HepG2 (cell line): ENCODE measurements around the gene ACOT4.
"Not testable (repeated sequence)": the region's sequence is repeated elsewhere in the genome, so short reads cannot be mapped to it uniquely, and the experiment has no call there.

ENCODE experiments used
- ARNT2 ChIP-seq: sonication (generic); formaldehyde crosslinking; IDR thresholded peaks from 2 replicates; pipeline ENCODE4 v1.8.0; 2022; ENCODE audit warnings: mild to moderate bottlenecking, low read depth, missing genetic modification reagents, moderate library complexity
- BRCA1 ChIP-seq: sonication (generic); formaldehyde crosslinking; IDR thresholded peaks from 2 replicates; pipeline ENCODE4 v1.4.0; 2020; ENCODE audit warnings: missing genetic modification reagents
- CTCF ChIP-seq: sonication (generic); formaldehyde crosslinking; IDR thresholded peaks from 2 replicates; pipeline ENCODE4 v1.5.0; 2020; ENCODE audit warnings: mild to moderate bottlenecking, missing genetic modification reagents, moderate library complexity
- EP300 ChIP-seq, 3 experiments: sonication (generic) in 1 of 3; formaldehyde crosslinking in 1 of 3; IDR thresholded peaks; 2 replicates each; pipeline versions ENCODE4 v1.5.1 to v1.6.1; 2011 to 2020; ENCODE audit warnings: low read depth in 2 of 3, low read length in 2 of 3, borderline replicate concordance in 1 of 3, improper control_type of control experiment in 1 of 3, mild to moderate bottlenecking in 1 of 3, missing genetic modification reagents in 1 of 3, moderate library complexity in 1 of 3
- EZH2 ChIP-seq: conservative IDR thresholded peaks from 2 replicates; pipeline ENCODE4 v1.6.1; 2012; ENCODE audit warnings: mild to moderate bottlenecking, low read depth, low read length, moderate library complexity
- FOXK1 ChIP-seq: sonication (generic); formaldehyde crosslinking; IDR thresholded peaks from 2 replicates; pipeline ENCODE4 v1.4.0; 2020; ENCODE audit warnings: low read depth, missing genetic modification reagents, borderline replicate concordance
- NFIC ChIP-seq: IDR thresholded peaks from 2 replicates; pipeline ENCODE4 v1.6.1; 2012; ENCODE audit warnings: mild to moderate bottlenecking, low read length, inconsistent platforms
- POLR2G ChIP-seq: fragments of 200-400 bp; formaldehyde crosslinking; IDR thresholded peaks from 2 replicates; pipeline ENCODE4 v1.6.1; 2018; ENCODE audit warnings: mild to moderate bottlenecking, low read depth, low read length, moderate library complexity
- REST ChIP-seq, 2 experiments: IDR thresholded peaks; 2 replicates each; pipeline ENCODE4 v1.6.1; 2011 to 2012; ENCODE audit warnings: low read length in 2 of 2, borderline replicate concordance in 1 of 2, low read depth in 1 of 2, mild to moderate bottlenecking in 1 of 2, moderate library complexity in 1 of 2
- RFXAP ChIP-seq: sonication (generic); formaldehyde crosslinking; IDR thresholded peaks from 2 replicates; pipeline ENCODE4 v1.4.0; 2020; ENCODE audit warnings: missing genetic modification reagents, borderline replicate concordance
- SMC3 ChIP-seq: IDR thresholded peaks from 2 replicates; pipeline ENCODE4 v1.6.1; 2011; ENCODE audit warnings: low read length, improper control_type of control experiment
- SOX6 ChIP-seq, 2 experiments: fragments of 450-650 bp in 1 of 2; sonication (generic) in 1 of 2; formaldehyde crosslinking in 1 of 2; IDR thresholded peaks; 2 replicates each; pipeline versions ENCODE4 v1.4.0 to v1.6.1; 2017 to 2020; ENCODE audit warnings: antibody characterized with exemption in 1 of 2, mild to moderate bottlenecking in 1 of 2, missing genetic modification reagents in 1 of 2
- ZNF235 ChIP-seq: sonication (generic); formaldehyde crosslinking; IDR thresholded peaks from 2 replicates; pipeline ENCODE4 v1.8.1; 2023; ENCODE audit warnings: mild to moderate bottlenecking, missing genetic modification reagents, borderline replicate concordance
- TF ChIP-seq, protein P1 (sequence below): sonication (generic); formaldehyde crosslinking; IDR thresholded peaks from 2 replicates; pipeline ENCODE4 v1.4.0; 2020; ENCODE audit warnings: missing genetic modification reagents

- TF ChIP-seq ZNF235 (CRISPR knock-in tag); EP300 (IDR thresholded peaks at IDR 0.05; ENCODE audit: low read depth in 2 of 2, low read length in 2 of 2); EP300 (CRISPR knock-in tag; IDR thresholded peaks at IDR 0.05; ENCODE audit: borderline replicate concordance); SOX6 (IDR thresholded peaks at IDR 0.05); SOX6 (CRISPR knock-in tag; IDR thresholded peaks at IDR 0.05); ARNT2 (CRISPR knock-in tag); CTCF (CRISPR knock-in tag); NFIC; EZH2; SMC3; REST (IDR thresholded peaks at IDR 0.05; ENCODE audit: borderline replicate concordance in 1 of 2, low read depth in 1 of 2, low read length in 2 of 2); RFXAP; FOXK1 (CRISPR knock-in tag); POLR2G; BRCA1 (CRISPR knock-in tag): not testable (repeated sequence)
- TF ChIP-seq, protein P1, sequence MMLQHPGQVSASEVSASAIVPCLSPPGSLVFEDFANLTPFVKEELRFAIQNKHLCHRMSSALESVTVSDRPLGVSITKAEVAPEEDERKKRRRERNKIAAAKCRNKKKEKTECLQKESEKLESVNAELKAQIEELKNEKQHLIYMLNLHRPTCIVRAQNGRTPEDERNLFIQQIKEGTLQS (CRISPR knock-in tag) = not testable (repeated sequence)
These were observed 1.0 kb upstream of the ACOT4 start for GRCh38 chr14:73590673-73591004.
